NCI-H460 (cell line): ENCODE results near the gene FAM32A. TPM values are rescaled to one million over a fixed set of nuclear protein-coding genes. Genes with fewer than 3 reads are reported as not detected.
A peak's percentile ranks its signal among the peaks of the same experiment; 100 is the strongest.

ENCODE experiments used
- DNase-seq: peaks from one replicate; pipeline ENCODE4 v3.0.0-alpha.2; 2016; ENCODE audit warnings: low read depth; ENCODE audit errors: extremely low read depth
- polyA plus RNA-seq: library from polyadenylated mRNA; depleted of rRNA; stranded (reverse); fragments of >200 nt; gene quantifications from 2 replicates; pipeline ENCODE4 v1.2.3, GENCODE V29; 2014; cell fraction: nucleus; rRNA removed
- total RNA-seq: library from RNA; depleted of rRNA; stranded (reverse); fragments of >200 nt; shearing (Covaris generic); gene quantifications from 2 replicates; pipeline ENCODE4 v1.2.3, GENCODE V29; 2014; rRNA removed

Gene FAM32A
- total RNA-seq = 63.3 and 65.8 TPM in 2 replicates
- 55.4 and 57.7 TPM in 2 replicates for polyA plus RNA-seq

DNA sequence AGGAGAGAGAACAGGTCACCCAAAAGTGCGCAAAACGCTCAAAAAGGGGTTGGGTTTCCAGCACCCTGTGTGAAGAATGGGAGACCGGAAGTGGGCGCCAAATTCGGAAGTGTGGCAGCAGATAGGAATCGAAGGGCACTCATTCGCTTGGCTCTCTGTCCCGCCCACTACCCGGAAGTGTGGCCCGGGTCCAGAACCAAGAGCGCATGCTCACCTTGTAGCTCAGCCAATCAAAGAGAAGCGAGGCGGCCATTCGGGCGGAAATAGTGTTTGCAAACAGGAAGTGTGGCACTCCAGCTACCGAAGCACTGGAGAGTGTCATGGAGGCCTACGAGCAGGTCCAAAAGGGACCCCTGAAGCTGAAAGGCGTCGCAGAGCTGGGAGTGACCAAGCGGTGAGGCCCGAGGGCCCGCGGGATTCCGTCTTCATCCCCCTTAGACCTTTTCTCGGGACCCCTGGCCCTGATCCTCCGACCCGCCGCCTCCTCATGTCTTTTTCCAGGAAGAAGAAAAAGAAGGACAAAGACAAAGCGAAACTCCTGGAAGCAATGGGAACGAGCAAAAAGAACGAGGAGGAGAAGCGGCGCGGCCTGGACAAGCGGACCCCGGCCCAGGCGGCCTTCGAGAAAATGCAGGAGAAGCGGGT is at the start of gene FAM32A:
Gene FAM32A, plus strand, starts transcription at position 288 of the 645 bp plus-strand sequence. Its CDS starts 33 bp downstream, at position 321.
- DNase-seq = peak; percentile 97

DNA sequence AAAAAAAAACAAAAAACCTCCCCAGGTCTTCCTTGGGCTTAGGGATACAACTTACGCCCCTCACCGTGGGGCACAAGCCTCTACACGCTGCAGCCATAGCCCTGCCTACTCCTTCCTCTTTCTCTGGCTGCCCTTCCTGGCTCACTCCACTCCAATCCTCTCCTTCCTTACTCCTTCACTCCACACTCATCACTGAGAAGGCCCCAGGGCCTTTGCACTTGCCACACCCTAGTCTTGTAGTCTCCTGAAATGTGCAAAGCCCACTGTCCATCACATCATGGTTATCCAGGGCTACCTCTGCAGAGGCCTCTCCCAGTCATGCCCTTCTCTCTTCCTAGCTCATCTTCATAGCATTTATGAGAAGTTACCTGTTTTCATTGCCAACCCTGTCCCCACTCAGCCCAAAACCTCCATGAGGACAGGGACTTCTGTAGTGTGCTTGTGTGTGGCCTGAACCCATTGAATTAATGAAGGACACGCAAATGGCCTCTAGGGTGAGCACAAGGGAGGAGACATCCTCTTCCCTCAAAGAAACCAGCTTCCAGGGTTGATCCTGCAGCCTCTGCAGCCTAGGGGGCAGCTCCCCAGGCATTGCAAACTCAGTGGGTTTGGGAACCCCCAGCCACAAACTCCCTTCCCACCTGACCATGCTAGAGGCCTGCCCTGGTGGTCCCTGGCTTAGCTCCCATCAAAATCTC is 49.6 kb upstream of the FAM32A start:
- no peak for DNase-seq

- DNase-seq = no peak
These were observed 48.8 kb upstream of the FAM32A start for GRCh38 chr19:16136185-16136999.

- DNase-seq = no peak
These were observed 45.5 kb upstream of the FAM32A start for GRCh38 chr19:16139752-16140151.

DNA sequence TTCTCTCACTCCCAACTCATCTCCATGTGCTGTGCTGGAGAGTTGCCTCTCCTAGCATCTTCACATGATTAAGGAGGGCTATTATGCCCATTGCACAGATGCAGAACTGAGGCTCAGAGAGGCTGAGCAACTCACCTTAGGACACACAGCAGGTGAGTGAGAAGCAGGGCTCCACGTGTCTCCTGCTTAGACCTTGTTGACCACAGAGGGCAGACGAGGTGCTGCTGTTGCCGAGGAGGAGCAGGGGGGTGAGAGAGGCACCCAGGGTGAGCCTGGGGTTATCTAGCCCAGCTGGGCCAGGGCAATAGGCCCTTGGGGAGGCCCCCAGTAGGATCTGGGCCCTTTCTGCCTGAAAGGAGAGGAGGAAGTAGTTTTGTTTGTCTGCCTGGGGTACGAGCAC is 44.2 kb upstream of the FAM32A start:
- DNase-seq = no peak

- DNase-seq = no peak
These were observed 43.1 kb upstream of the FAM32A start for GRCh38 chr19:16142032-16142580.

- DNase-seq = no peak
These were observed 41.6 kb upstream of the FAM32A start, which contains the start of gene HSH2D for GRCh38 chr19:16143399-16144215. TSS of gene HSH2D (plus strand) at chr19:16143685. CDS start at chr19:16148751, 5,066 bp downstream.

DNA sequence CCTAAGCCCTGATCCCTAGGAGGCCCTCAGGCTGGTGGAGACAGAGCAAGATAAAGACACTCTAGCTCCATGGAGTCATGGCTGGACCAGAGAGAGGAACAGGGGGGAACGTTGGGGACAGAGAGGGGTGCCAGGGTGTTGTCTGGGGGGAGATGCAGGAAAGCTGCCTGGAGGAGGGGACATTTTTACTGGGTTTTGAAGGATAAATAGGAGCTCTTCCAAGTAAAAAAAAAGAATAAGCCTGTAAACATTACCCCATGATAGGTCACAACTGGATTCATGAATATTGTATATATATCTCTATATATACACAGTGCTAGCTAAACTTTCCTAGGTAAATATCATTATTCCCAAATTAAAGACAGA is 41.0 kb upstream of the FAM32A start:
- no peak for DNase-seq

DNA sequence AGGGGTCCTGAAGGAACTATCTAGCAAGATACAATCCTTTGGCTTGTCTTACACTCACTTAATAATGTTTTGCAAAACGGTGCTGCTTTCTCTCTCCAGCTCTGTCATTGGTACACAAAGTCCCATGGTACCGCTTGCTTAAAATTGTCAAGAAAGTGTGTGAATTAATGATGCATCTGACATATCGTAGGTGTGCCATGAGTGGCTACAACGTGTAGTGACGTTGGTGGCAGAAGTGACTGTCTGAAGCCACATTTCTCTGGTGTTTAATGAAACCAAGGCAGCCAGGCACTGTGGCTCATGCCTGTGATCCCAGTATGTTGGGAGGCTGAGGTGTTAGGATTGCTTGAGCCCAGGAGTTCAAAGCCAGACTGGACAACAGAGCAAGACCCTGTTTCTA is 39.1 kb upstream of the FAM32A start:
- DNase-seq = no peak

DNA sequence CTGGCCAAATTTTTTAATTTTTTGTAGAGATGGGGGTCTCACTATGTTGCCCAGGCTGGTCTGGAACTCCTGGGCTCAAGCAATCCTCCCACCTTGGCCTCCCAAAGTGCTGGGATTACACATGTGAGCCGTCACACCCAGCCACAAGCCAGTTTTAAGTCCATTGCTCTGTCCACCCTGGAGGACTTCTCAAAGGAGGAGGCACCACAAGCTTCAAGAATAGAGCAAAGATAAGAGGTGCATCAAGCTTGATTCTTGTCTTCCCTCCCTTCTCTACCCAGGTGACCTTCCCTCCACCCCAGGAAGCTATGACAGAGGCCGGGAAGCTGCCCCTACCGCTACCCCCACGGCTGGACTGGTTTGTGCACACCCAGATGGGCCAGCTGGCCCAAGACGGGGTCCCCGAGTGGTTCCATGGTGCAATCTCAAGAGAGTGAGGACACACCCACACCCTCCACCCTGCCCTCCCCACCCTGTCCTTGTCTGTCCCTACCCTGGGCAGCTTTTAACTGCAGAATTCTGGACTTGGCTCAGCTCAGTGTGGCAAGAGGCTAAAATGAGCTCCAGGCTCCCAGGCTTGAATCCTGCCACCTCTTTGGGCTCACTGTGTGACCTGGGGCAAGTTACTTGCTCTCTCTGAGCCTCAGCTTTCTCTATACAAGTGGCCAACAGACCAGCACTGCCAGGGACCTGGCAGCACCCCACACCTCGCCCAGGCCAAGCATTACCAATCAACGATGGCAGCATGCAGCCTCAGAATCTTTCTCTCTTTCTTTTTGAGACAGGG is 36.6 kb upstream of the FAM32A start:
- DNase-seq = no peak

DNA sequence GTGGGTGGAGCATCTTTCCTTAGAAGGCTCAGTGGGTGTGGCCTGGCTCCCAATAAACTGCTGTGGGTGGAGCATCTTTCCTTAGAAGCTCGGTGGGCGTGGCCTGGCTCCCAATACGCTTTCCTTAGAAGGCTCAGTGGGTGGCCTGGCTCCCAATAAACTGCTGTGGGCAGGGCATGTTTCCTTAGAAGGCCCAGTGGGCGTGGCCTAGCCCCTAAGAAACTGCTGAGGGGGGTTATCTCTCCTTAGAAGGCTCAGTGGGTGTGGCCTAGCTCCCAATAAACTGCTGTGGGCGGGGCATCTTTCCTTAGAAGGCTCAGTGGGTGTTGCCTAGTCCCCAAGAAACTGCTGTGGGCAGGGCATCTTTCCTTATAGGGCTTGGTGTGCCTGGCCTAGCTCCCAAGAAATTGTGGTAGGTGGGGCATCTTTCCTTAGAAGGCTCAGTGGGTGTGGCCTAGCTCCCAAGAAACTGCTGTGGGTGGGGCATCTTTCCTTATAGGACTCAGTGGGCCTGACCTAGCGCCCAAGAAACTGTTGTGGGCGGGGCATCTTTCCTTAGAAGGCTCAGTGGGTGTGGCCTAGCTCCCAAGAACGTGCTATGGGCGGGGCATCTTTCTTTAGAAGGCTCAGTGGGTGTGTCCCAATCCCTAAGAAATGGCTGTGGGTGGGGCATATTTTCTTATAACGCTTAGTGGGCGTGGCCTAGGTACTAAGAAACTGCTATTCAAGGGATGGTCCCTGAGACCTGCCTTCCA is 31.5 kb upstream of the FAM32A start:
- no peak for DNase-seq

DNA sequence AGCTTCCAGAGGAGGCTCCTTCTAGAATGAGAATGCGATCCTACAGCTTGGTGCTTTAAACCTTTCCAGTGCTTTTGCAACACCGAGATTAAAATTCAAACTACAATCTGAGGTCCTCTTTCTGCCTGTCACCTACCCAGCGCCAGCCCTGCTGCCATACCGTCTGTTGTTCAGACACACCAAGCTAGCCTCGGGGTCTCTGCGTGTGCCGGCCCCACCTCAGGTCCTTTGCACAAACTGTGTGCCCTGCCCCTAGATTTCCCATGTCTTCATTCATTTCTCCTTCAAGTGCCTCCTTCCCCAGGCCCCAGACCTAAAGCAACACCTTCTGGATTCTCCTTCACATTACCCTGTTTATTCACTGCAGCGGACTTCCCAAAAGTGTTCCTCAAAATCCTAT is 30.7 kb upstream of the FAM32A start:
- no peak for DNase-seq

DNA sequence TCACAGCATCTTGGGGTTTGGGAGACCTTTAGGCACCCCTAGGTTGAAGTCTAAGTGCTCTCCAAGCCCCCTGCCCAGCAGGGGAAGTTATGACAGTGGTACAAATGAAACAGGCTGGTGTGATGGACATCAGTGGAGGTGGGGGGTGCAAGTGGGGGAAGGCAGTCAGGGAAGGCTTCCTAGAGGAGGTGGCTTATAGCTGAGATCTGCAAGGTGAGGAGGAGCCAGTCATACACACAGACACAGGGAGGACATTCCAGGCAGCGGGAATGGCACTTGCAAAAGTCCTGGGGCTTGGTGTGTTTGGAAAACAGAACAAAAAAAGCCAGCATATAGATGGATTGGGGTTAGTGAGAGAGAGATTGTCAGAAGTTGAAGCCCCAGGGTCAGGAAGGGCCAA is 30.1 kb upstream of the FAM32A start:
- DNase-seq = no peak

DNA sequence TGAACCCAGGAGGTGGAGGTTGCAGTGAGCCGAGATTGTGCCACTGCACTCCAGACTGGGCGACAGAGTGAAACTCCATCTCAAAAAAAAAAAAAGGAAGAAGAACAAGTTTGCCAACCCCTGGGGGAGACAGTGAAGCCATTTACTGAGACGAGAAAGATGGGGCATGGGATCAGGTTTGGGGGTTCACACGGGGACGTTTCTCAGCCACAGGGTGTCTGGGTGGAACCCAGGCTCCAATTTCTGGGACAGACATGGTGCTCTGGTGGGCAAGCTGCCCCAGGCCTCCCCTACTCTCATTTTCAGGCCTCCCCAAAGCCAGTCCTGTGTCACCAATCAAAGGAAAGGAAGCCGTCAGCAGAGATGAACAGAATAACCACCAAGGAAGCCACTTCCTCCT is 28.3 kb upstream of the FAM32A start:
- DNase-seq = no peak

- no peak for DNase-seq
These were observed 27.6 kb upstream of the FAM32A start for GRCh38 chr19:16157601-16158000.

DNA sequence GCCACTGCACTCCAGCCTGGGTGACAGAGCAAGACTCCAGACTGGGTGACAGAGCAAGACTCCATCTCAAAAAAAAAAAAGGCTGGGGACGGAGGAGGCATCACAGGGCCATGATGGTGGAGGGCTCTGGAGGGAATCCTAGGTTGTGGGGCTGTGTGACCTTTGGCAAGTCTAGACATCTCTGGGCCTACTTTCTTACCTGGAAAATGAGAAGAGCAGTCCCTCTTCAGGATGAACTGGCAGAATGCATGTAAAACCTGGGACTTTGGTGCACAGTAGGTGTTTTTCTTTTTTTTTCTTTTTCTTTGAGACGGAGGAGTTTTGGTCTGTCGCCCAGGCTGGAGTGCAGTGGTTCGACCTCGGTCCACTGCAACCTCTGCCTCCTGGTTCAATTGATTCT is 25.6 kb upstream of the FAM32A start:
- no peak for DNase-seq

DNA sequence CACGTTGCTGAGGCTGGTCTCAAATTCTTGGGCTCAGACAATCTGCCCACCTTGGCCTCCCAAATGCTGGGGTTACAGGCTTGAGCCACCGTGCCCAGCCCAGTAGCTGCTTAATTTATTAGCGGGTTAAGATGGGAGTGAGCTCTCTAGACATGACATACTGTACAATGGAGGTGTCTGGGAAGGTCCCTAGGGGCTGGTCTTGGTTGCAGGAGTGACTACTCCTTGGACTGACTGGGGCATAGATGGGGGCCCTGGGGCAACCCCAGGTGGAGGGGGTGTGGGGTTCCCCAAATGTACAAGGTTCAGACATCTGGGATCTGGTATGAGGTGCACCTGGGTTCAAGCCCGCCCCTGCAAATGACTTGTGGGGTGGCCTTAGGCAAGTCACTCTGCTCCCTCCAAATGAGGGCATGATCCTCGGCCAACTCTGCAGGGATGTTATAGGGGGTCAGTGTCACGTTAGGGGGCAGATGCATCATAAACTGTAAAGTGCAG is 24.7 kb upstream of the FAM32A start:
- DNase-seq = no peak

GRCh38 chr19:16160943-16161560 is 24.2 kb upstream of the FAM32A start:
- DNase-seq = no peak
